HL-60 (cell line): ENCODE measurements around the gene MYO3B.

ENCODE experiments used
- DNase-seq, 2 experiments: peaks; one replicate each; pipeline ENCODE4 v3.0.0-alpha.2; 2010 to 2020; ENCODE audit warnings: low read depth in 1 of 2, low spot score in 1 of 2
- H3K27ac ChIP-seq: fragments of 250-450 bp; sonication (Bioruptor Pico); replicated peaks from 2 replicates; pipeline ENCODE4 v1.5.1; 2020; ENCODE audit warnings: mild to moderate bottlenecking, moderate library complexity
- H3K27me3 ChIP-seq: fragments of 250-450 bp; sonication (Bioruptor Pico); 2 replicates; pipeline ENCODE4 v1.5.1; 2021; ENCODE audit warnings: mild to moderate bottlenecking, moderate library complexity; ENCODE audit not compliant: insufficient read depth, poor library complexity, severe bottlenecking
- H3K4me3 ChIP-seq: replicated peaks from 2 replicates; pipeline ENCODE4 v1.5.1; 2011; ENCODE audit warnings: mild to moderate bottlenecking, control low read depth, low read length; ENCODE audit not compliant: insufficient read depth
- CTCF ChIP-seq: IDR thresholded peaks from one replicate; pipeline ENCODE4 v1.5.1; 2011; ENCODE audit warnings: low read length, control low read depth, inconsistent platforms; ENCODE audit not compliant: insufficient read depth
- GABPA ChIP-seq: IDR thresholded peaks from 2 replicates; pipeline ENCODE4 v1.6.1; 2012; ENCODE audit warnings: low read depth
- POLR2AphosphoS5 ChIP-seq: IDR thresholded peaks from 2 replicates; pipeline ENCODE4 v1.6.1; 2012; ENCODE audit warnings: low read depth
- REST ChIP-seq: IDR thresholded peaks from 2 replicates; pipeline ENCODE4 v1.6.1; 2012; ENCODE audit warnings: low read depth; ENCODE audit not compliant: insufficient replicate concordance
- SPI1 ChIP-seq: IDR thresholded peaks from 2 replicates; pipeline ENCODE4 v1.6.1; 2012; ENCODE audit warnings: low read depth, mild to moderate bottlenecking, borderline replicate concordance

The MYO3B gene

DNA sequence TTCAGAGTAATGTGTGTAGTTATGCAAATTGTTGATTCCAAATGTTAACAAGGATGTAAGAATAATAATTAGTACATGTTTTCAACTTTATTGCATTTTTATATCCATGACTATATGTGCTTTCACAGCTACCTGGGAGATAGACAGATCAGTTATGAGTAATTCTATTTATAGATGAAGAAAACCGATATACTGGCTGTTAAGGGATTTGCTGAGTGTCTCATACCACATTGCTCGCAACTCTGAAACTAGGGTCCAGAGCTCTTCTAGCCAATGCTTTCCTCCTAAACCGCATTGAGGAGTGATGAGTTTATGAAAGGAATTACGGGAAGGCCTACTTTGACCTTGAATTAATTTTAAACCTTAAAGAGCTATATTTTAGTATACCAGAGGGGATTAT is 202.3 kb downstream of the MYO3B start:
- DNase-seq = no peak
- Histone ChIP-seq H3K27ac (no peak overlapping the region), H3K27me3 (no peaks in the 10 kb centered on the region), H3K4me3 (no peak overlapping the region)
- TF ChIP-seq SPI1 (no peak), GABPA (no peak), CTCF (no peak), POLR2AphosphoS5 (no peak), REST (no peak)

GRCh38 chr2:170381678-170382077 is 203.7 kb downstream of the MYO3B start:
- no peak overlapping the region for H3K27ac ChIP-seq
- DNase-seq = no peak
- no peak overlapping the region for H3K4me3 ChIP-seq
- H3K27me3 ChIP-seq = no peaks in the 10 kb centered on the region
- no peak for TF ChIP-seq SPI1
- TF ChIP-seq CTCF = no peak
- no peak for TF ChIP-seq POLR2AphosphoS5
- TF ChIP-seq GABPA = no peak
- TF ChIP-seq REST = no peak

GRCh38 chr2:170386554-170386953 is 208.6 kb downstream of the MYO3B start:
- TF ChIP-seq CTCF (no peak), POLR2AphosphoS5 (no peak), GABPA (no peak), SPI1 (no peak), REST (no peak)
- Histone ChIP-seq H3K4me3 (no peak overlapping the region), H3K27ac (no peak overlapping the region), H3K27me3 (no peaks in the 10 kb centered on the region)
- DNase-seq = no peak
